RWPE2 (cell line): ENCODE results near the gene SMPD3.

ENCODE experiments used
- ATAC-seq: fragments of 200-7000 bp; cut with Tn5 transposase; 3 replicates; pipeline ENCODE4 v1.9.1; 2021; ENCODE audit warnings: low read depth
- DNase-seq: peaks from one replicate; pipeline ENCODE4 v3.0.0-alpha.2; 2020; ENCODE audit warnings: low spot score
- H3K27ac ChIP-seq: fragments of 450-650 bp; 2 replicates; pipeline ENCODE4 v1.5.1; 2017; ENCODE audit warnings: mild to moderate bottlenecking; ENCODE audit not compliant: poor library complexity, severe bottlenecking
- H3K27me3 ChIP-seq: fragments of 250-450 bp; sonication (Bioruptor Pico); 2 replicates; pipeline ENCODE4 v1.5.1; 2021; ENCODE audit warnings: mild to moderate bottlenecking, moderate library complexity; ENCODE audit not compliant: insufficient read depth, poor library complexity, severe bottlenecking
- H3K36me3 ChIP-seq: fragments of 250-450 bp; sonication (Bioruptor Pico); 2 replicates; pipeline ENCODE4 v1.5.1; 2020; ENCODE audit warnings: low read depth, mild to moderate bottlenecking, moderate library complexity
- H3K4me1 ChIP-seq: fragments of 250-450 bp; sonication (Bioruptor Pico); 2 replicates; pipeline ENCODE4 v1.5.1; 2021; ENCODE audit warnings: mild to moderate bottlenecking, moderate library complexity; ENCODE audit not compliant: insufficient read depth, poor library complexity, severe bottlenecking
- H3K4me3 ChIP-seq: fragments of 250-450 bp; sonication (Bioruptor Pico); 2 replicates; pipeline ENCODE4 v1.5.1; 2021; ENCODE audit warnings: mild to moderate bottlenecking, moderate library complexity; ENCODE audit not compliant: severe bottlenecking
- H3K9me3 ChIP-seq: fragments of 250-450 bp; sonication (Bioruptor Pico); 2 replicates; pipeline ENCODE4 v1.5.1; 2021; ENCODE audit warnings: mild to moderate bottlenecking, moderate library complexity; ENCODE audit not compliant: severe bottlenecking
- TF ChIP-seq, protein P1 (sequence below): fragments of 450-650 bp; IDR thresholded peaks from one replicate; pipeline ENCODE4 v1.5.1; 2017; ENCODE audit warnings: mild to moderate bottlenecking, moderate library complexity; ENCODE audit not compliant: poor library complexity, severe bottlenecking

Gene SMPD3

DNA sequence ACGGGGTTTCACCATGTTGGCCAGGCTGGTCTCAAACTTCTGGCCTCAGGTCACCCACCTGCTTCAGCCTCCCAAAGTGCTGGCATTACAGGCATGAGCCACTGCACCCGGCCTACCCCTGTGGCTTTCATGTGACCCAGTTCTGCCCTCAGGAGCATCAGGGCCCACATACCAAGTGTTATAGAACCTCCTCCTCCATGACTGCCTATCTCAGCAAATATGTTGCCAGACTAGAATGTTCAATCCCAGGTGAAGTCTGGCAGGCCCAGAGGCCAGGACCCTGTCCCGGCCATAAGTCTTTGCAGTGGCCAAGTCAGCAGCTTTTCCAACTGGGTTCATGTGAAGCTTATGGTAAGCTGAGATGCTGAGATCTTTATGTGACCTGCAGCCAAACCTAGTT, 9.8 kb upstream of the SMPD3 start:
- H3K4me3 ChIP-seq, result no peak overlapping the region
- no peak overlapping the region for H3K27ac ChIP-seq
- no peaks in the 10 kb centered on the region for H3K4me1 ChIP-seq
- TF ChIP-seq, protein P1, sequence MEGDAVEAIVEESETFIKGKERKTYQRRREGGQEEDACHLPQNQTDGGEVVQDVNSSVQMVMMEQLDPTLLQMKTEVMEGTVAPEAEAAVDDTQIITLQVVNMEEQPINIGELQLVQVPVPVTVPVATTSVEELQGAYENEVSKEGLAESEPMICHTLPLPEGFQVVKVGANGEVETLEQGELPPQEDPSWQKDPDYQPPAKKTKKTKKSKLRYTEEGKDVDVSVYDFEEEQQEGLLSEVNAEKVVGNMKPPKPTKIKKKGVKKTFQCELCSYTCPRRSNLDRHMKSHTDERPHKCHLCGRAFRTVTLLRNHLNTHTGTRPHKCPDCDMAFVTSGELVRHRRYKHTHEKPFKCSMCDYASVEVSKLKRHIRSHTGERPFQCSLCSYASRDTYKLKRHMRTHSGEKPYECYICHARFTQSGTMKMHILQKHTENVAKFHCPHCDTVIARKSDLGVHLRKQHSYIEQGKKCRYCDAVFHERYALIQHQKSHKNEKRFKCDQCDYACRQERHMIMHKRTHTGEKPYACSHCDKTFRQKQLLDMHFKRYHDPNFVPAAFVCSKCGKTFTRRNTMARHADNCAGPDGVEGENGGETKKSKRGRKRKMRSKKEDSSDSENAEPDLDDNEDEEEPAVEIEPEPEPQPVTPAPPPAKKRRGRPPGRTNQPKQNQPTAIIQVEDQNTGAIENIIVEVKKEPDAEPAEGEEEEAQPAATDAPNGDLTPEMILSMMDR, result no peak
- H3K27me3 ChIP-seq, result peaks cover 5% of the 10 kb centered on the region
- H3K9me3 ChIP-seq, result no peaks in the 10 kb centered on the region
- DNase-seq (no peak), ATAC-seq (no peak)
- H3K36me3 ChIP-seq, result no peaks in the 10 kb centered on the region

DNA sequence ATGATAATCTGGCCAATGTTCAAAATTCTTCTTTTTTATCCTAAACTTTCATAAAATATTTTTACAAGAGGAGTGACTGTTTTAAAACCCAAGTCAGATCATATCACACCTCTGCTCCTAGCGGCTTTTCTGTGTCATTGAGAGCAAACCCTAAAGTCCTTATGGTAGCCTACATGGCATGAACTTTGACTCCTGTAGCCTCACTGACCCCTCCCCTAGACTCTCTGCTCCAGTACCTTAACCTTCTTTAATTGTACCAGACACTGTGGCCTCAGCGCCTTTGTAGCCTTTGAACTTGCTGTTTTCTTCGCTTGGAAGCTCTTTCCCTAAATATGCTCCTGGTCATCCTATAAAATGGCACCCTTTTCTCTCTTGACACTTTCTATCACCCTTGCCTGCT, 7.3 kb upstream of the SMPD3 start:
- DNase-seq (no peak), ATAC-seq (no peak)
- Histone ChIP-seq H3K4me3 (no peak overlapping the region), H3K36me3 (no peaks in the 10 kb centered on the region), H3K27ac (no peak overlapping the region), H3K9me3 (no peaks in the 10 kb centered on the region), H3K27me3 (no peaks in the 10 kb centered on the region), H3K4me1 (peaks cover 4% of the 10 kb centered on the region)
- TF ChIP-seq, protein P1, result no peak

DNA sequence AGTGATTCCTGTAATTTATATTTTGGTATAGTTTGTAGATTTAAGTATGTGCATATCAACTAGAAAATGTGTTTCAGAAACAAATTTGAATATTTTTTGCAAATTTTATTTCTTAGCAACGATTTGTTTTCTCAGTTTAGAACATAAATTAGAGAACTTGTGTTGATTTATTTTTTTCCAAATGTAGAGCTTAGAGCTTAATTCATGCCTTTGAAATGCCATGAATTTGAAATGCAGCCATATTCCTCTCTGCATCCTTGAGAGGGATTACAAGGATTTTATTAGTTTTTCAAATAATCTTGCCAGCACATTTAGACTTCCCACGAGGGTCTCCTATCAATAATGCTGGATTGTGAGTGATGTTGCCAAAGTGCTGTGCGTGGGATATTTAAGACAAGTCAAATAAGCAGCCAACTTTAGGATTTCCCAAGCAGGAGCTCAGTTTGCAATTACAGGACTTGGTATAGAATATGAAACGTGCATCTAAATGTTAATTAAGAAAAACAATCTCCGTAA, 6.7 kb upstream of the SMPD3 start:
- DNase-seq (no peak), ATAC-seq (no peak)
- Histone ChIP-seq H3K9me3 (no peaks in the 10 kb centered on the region), H3K27ac (no peak overlapping the region), H3K4me3 (no peak overlapping the region), H3K4me1 (peaks cover 4% of the 10 kb centered on the region), H3K36me3 (no peaks in the 10 kb centered on the region), H3K27me3 (no peaks in the 10 kb centered on the region)
- TF ChIP-seq, protein P1, result no peak

DNA sequence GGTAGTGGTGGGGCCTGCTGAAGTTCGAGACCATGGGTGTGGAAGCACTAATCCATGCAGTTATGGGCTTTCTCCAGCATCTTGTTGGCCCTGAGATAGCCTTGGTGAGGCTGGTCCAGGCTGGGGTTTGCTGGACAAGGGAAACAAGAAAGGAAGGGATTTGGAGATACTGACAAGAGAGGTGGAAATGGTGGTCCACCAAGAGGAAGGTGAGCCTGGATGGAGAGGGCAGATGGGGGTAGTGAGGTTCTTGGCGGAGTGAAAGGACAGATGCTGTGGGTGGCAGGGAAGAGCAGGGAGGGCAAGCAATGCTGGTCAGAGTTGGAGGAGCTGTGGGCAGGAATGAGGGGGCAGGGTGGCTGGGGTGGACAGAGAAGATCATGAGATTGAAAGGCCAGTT, 5.5 kb upstream of the SMPD3 start:
- no peak for ATAC-seq
- no peaks in the 10 kb centered on the region for H3K36me3 ChIP-seq
- H3K27me3 ChIP-seq, result no peaks in the 10 kb centered on the region
- peaks cover 4% of the 10 kb centered on the region for H3K4me1 ChIP-seq
- TF ChIP-seq, protein P1, result no peak
- H3K9me3 ChIP-seq, result no peaks in the 10 kb centered on the region
- DNase-seq, result no peak
- no peak overlapping the region for H3K27ac ChIP-seq
- H3K4me3 ChIP-seq, result no peak overlapping the region

DNA sequence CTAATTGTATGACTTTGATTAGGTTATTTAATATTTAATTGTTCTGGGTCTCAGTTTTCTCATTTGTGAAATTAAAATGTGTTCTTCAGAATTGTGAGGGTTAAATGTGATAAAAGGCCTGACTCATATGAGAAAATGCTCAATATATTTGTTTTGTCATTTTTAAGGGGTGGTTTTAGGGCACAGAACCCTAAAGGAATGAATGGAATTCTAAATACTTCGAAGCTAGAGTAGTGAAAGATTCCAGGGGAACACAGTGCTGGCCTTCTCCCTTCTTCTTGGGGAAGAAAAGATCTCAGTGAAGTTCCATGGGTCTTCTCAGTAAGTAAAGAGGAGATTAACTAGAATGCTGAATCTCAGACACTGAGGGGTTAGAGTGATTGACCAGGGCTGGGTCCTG, 3.9 kb upstream of the SMPD3 start:
- no peaks in the 10 kb centered on the region for H3K36me3 ChIP-seq
- no peak for ATAC-seq
- DNase-seq, result no peak
- H3K4me1 ChIP-seq, result peaks cover 4% of the 10 kb centered on the region
- H3K9me3 ChIP-seq, result no peaks in the 10 kb centered on the region
- no peak overlapping the region for H3K27ac ChIP-seq
- no peak overlapping the region for H3K4me3 ChIP-seq
- H3K27me3 ChIP-seq, result peaks cover 9% of the 10 kb centered on the region
- TF ChIP-seq, protein P1, result no peak
